GM21367 (cell line): ENCODE measurements around the gene SYDE1.

Experiments used
- ATAC-seq: cut with Tn5 transposase; IDR thresholded peaks from one replicate; pipeline ENCODE4 v1.9.1; 2021; ENCODE audit not compliant: unreplicated experiment

Gene SYDE1

GRCh38 chr19:15108145-15108844, 1.1 kb downstream of the SYDE1 start:
- ATAC-seq = no peak

- ATAC-seq = no peak
Measured at GRCh38 chr19:15108845-15109767, 1.9 kb downstream of the SYDE1 start.

DNA sequence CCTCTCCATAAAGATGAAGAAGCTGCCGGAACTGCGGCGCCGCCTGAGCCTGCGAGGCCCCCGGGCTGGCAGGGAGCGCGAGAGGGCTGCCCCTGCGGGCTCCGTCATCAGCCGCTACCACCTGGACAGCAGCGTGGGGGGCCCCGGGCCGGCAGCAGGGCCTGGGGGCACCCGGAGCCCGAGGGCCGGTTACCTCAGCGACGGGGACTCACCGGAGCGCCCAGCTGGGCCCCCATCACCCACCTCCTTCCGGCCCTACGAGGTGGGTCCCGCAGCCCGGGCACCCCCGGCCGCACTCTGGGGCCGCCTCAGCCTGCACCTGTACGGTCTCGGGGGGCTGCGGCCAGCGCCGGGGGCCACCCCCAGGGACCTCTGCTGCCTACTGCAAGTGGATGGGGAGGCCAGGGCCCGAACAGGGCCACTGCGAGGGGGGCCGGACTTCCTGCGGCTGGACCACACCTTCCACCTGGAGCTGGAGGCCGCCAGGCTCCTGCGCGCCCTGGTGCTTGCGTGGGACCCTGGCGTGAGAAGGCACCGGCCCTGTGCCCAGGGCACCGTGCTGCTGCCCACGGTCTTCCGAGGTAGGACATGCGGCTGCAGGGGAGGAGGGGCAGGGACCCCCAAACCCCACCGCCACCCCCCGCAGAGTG, 2.7 kb downstream of the SYDE1 start:
- ATAC-seq = no peak

- ATAC-seq = no peak
Measured at GRCh38 chr19:15110418-15110815, 3.2 kb downstream of the SYDE1 start.

DNA sequence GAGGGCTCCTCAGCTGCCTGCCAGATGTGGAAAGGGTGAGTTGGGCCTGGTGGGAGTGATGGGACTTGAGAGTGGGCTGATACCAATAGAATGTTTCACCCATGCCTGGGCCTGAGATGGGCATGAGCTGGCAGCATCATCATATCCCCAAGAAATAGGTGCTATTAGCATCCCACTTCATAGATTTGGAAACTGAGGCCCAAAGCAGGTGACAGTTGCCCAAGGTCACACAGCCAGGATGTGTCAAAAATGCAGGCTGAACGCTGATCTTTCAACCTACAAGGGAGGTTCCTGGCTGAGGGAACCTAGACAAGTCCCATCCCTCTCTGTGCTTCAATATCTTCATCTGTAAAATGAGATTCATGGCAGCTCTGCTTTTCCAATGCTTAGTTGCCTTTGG, 4.6 kb downstream of the SYDE1 start:
- no peak for ATAC-seq

DNA sequence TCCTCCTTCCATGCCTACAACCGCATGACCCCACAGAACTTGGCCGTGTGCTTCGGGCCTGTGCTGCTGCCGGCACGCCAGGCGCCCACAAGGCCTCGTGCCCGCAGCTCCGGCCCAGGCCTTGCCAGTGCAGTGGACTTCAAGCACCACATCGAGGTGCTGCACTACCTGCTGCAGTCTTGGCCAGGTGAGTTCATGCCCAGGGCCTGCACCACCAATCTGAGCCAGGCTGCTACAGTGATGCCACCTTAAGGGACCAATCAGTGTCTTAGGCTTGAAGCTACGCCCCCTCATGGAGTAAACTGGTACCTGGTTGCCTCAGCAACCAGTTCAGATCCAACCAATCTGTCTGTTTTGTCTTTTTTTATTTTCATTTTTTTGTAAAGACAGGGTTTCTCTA, 5.2 kb downstream of the SYDE1 start:
- no peak for ATAC-seq

GRCh38 chr19:15113245-15114152, 6.3 kb downstream of the SYDE1 start:
- ATAC-seq = no peak

GRCh38 chr19:15114153-15114540, 6.9 kb downstream of the SYDE1 start:
- no peak for ATAC-seq

DNA sequence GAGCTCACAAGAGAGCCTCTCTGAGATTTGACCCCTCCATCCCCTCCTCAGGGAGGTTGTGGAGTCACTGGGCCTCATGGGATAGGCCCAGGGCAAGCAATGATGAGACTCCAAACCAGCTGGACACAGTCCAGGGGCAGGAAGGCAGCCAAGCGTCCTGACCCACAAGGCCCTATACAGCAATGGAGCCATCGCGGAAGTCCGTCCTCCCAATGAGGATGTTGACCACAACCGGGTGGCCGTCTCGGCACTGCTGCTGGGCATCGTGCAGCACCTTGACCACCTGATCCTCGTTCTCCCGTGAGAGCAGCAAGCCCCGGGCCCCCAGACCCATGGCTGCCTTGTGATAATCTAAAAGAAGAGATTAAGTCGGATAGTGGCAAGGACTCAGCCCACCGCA, 7.9 kb downstream of the SYDE1 start:
- ATAC-seq = no peak

GRCh38 chr19:15115762-15116615, 8.8 kb downstream of the SYDE1 start:
- ATAC-seq = no peak

DNA sequence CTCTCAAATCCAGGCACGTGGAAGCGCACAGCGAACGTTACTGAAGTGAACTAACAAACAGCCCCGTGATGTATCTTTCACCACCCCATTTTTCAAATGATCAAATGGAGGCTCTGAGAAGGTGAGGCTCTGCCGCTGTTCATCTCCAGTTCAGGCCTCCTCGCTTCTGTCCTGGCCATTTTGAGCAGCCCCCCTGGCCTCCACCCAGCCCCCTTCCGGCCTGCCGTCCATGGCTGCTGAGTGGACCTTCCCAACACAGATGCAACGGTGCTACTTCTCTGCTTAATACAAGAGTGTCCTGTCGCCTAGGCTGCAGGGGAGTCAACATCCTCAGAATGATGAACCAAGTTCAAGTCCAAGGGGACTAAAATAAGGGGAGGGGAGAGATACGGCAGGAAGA, 9.7 kb downstream of the SYDE1 start:
- no peak for ATAC-seq

- no peak for ATAC-seq
Measured at GRCh38 chr19:15118248-15118647, 11.0 kb downstream of the SYDE1 start.

DNA sequence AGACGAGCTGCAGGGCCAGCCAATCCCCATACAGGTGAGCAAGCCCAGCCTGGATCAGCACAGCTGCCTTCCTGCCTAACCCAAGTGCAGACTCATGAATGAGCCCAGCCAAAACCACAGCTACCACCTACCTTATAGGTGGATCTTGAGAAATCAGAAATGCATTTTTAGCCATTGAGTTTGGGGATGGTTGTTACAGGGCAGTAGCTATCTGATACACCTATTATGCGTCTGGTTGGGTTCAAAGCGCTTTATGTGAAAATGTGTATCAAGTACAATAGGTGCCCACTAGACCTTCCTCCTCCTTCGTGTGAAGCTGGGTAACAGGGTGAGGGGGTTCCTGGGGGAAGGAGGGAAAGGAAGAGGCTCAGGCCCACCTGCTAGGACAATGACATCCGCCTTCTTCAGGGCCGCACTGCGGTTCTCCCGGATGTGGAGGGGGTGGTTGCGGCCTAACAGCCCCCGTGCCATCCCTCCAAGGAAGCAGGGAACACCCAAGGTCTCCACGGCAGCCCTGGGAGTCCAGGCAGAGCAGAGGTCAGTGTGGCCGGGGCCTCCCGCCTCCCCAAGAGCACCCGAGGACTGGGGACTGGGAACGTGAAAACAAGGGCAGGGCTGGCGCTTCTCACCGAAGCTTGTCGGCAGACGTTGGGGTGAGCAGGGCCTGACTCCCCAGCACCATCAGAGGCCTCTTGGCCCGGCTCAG, 11.7 kb downstream of the SYDE1 start:
- ATAC-seq = no peak

GRCh38 chr19:15120135-15121026, 13.2 kb downstream of the SYDE1 start:
- ATAC-seq = no peak

DNA sequence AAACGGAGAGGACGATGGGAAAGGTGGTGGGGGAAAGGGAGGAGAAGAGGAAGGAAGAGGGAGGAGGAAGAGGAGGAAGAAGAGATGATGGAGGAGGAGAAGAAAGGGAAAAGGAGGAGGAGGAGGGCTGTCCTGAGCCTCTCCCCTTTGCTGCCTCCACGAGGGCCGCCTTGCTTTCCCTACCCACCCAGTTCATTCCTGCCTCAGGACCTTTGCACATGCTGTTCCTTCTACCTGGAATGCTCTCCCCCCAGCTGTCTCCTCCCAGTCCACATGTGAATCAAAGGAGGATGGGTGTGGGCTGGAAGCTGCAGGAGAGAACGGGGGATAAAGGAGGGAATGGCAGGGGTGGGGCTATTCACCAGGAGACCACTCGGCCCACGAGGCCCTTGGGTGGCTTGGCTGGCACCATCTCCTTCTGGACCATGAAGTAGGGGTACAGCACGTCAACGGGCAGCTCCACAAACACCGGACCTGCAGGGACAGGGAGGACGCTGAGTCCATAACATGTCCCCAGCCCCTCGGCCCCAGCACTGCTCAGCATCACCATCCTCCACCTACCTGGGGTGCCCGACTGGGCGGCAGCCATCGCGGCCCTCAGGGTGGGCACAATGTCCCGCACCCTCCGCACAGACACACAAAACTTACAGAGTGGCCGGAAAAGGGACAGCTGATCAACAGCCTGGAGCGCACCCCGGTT, 15.3 kb downstream of the SYDE1 start:
- no peak for ATAC-seq

GRCh38 chr19:15123031-15123890, 16.1 kb downstream of the SYDE1 start:
- ATAC-seq = no peak

- no peak for ATAC-seq
Measured at GRCh38 chr19:15123900-15124299, 16.7 kb downstream of the SYDE1 start.
